Ascending aorta (tissue), 2 donors: Measurements from ENCODE around the gene ITSN2. TPM values are rescaled to one million over a fixed set of nuclear protein-coding genes. Genes with fewer than 3 reads are reported as not detected.
A peak's percentile ranks its signal among the peaks of the same experiment; 100 is the strongest.

ENCODE experiments used
- DNase-seq, 2 donors: peaks; one replicate each; pipeline ENCODE4 v3.0.0-alpha.2; 2019; ENCODE audit warnings: low spot score in 2 of 2
- H3K27ac ChIP-seq, 2 donors: fragments of 200-600 bp; sonication (generic); one replicate each; pipeline ENCODE4 v1.5.1; 2016 to 2017; ENCODE audit warnings: mild to moderate bottlenecking in 1 of 2
- H3K27me3 ChIP-seq: fragments of 200-600 bp; sonication (generic); one replicate; pipeline ENCODE4 v1.5.1; 2017
- H3K36me3 ChIP-seq, 2 donors: fragments of 200-600 bp; sonication (generic); one replicate each; pipeline ENCODE4 v1.5.1; 2016
- H3K4me1 ChIP-seq, 2 donors: fragments of 200-600 bp; sonication (generic); one replicate each; pipeline ENCODE4 v1.5.1; 2016 to 2017; ENCODE audit warnings: mild to moderate bottlenecking in 1 of 2
- H3K4me3 ChIP-seq, 2 donors: fragments of 200-600 bp; sonication (generic); one replicate each; pipeline ENCODE4 v1.5.1; 2016 to 2017; ENCODE audit warnings: mild to moderate bottlenecking in 1 of 2
- H3K9me3 ChIP-seq, 2 donors: fragments of 200-600 bp; sonication (generic); one replicate each; pipeline ENCODE4 v1.5.1; 2016
- intact Hi-C: fragments of 100-400 bp; cut with DNase I; formaldehyde crosslinking; loops from one replicate; pipeline ENCODE4 v1.15.1; 2023
- total RNA-seq: library from RNA; depleted of rRNA; stranded (reverse); fragments of >200 nt; gene quantifications from one replicate; pipeline ENCODE4 v1.1.0, GENCODE V29; 2016
- TF ChIP-seq, protein P1 (sequence below), 3 experiments: fragments of 200-600 bp in 2 of 3; fragments of 450-650 bp in 1 of 3; sonication (generic) in 2 of 3; IDR thresholded peaks; one replicate each; pipeline ENCODE4 v1.5.1; 2016 to 2019; ENCODE audit warnings: antibody characterized with exemption in 3 of 3, mild to moderate bottlenecking in 1 of 3, moderate library complexity in 1 of 3

Gene ITSN2
- total RNA-seq, 1 donor from 2014 or later: 70.0 TPM

DNA sequence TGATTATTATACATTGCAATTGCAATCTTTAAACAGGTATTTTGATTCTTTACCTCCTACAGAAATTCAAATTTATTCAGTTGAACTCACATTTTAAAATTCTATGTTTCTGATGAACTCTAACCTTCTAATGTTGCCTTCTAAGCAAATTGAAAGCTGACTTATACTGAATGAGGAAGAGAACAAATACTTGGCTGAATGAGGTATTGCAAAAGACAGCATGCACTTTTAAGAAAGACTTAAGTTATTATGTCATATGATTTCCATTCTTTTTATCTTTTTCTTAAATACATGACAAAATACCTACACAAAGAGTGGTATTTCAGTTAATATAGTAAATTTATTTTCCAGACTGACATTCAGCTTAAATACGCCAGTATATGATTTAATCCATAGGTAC lies 120.8 kb downstream of the ITSN2 start:
- no peak for DNase-seq
- Histone ChIP-seq H3K9me3 (no peaks in the 10 kb centered on the region), H3K4me1 (no peaks in the 10 kb centered on the region), H3K27me3 (no peaks in the 10 kb centered on the region), H3K4me3 (no peak overlapping the region), H3K27ac (no peak overlapping the region), H3K36me3 (peaks cover 9 to 27% of the 10 kb centered on the region in 2 donors)
- TF ChIP-seq, protein P1, sequence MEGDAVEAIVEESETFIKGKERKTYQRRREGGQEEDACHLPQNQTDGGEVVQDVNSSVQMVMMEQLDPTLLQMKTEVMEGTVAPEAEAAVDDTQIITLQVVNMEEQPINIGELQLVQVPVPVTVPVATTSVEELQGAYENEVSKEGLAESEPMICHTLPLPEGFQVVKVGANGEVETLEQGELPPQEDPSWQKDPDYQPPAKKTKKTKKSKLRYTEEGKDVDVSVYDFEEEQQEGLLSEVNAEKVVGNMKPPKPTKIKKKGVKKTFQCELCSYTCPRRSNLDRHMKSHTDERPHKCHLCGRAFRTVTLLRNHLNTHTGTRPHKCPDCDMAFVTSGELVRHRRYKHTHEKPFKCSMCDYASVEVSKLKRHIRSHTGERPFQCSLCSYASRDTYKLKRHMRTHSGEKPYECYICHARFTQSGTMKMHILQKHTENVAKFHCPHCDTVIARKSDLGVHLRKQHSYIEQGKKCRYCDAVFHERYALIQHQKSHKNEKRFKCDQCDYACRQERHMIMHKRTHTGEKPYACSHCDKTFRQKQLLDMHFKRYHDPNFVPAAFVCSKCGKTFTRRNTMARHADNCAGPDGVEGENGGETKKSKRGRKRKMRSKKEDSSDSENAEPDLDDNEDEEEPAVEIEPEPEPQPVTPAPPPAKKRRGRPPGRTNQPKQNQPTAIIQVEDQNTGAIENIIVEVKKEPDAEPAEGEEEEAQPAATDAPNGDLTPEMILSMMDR (IDR thresholded peaks at IDR 0.05): no peak
- intact Hi-C loops: no loop called here

DNA sequence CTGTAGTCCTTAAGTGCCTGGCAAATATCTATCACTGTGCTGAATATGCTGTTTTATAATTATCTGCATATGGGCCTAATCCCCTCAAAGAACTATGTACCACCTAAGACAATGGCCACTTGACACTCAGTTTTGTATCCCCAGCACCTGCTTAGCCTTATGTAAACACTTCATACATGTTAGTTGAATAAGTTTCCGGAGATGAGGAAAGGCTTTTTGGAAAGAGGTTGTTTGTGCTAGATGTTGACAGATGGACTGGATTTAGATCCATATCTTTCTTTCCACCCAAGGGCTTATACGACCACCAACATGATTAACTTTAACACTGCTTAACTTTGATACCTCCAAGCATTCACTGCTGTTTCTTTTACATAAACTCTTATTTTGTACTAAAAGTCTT lies 122.2 kb downstream of the ITSN2 start:
- TF ChIP-seq, protein P1 (IDR thresholded peaks at IDR 0.05): no peak
- Histone ChIP-seq H3K36me3 (peaks cover under 1 to 14% of the 10 kb centered on the region in 2 donors), H3K9me3 (no peaks in the 10 kb centered on the region), H3K27me3 (no peaks in the 10 kb centered on the region), H3K27ac (no peak overlapping the region), H3K4me1 (no peaks in the 10 kb centered on the region), H3K4me3 (no peak overlapping the region)
- intact Hi-C loops: no loop called here
- no peak for DNase-seq

DNA sequence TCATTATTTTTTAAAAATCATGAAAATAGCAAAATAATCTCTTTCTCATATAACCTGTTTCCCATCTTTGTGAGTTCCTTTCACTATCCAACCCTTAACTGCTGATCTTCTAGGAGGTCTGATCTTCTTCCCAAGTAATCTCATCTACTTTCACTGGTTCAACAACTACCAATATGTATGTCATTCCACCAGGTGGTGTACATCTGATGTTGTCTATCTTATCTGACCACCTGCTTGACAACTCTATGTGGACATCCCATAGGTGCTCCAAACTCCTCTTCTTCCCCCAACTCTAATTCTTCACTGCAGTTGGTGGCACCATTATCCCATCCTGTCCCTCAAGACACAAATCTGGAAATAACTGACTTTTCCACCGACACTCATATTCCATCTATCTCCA lies 123.0 kb downstream of the ITSN2 start:
- TF ChIP-seq, protein P1 (IDR thresholded peaks at IDR 0.05): no peak
- Histone ChIP-seq H3K27me3 (no peaks in the 10 kb centered on the region), H3K9me3 (no peaks in the 10 kb centered on the region), H3K4me1 (no peaks in the 10 kb centered on the region), H3K27ac (no peak overlapping the region), H3K4me3 (no peak overlapping the region), H3K36me3 (peaks cover 0 to 12% of the 10 kb centered on the region in 2 donors)
- intact Hi-C loops: no loop called here
- DNase-seq: no peak

DNA sequence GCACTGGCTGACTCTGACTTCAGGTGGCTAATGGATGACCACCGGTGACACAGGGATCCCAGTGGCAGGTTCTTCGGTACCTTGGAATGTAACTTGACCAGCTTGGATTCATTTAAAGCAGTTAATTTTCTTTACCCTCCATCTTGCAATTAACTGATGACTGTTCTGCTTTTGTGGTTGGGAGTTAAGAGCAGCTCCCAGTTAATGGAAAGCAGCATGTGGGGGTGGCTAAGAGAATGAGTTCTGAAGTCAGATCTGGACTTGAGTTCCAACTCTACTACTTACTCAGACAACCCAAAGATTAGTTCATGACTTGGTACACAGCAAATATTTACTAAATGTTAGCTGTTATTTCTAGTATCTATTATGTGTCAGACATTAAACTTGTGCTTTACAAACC lies 127.0 kb downstream of the ITSN2 start:
- TF ChIP-seq, protein P1 (IDR thresholded peaks at IDR 0.05): no peak
- no peak overlapping the region for H3K27ac ChIP-seq
- peaks cover 0 to 11% of the 10 kb centered on the region in 2 donors for H3K36me3 ChIP-seq
- H3K4me1 ChIP-seq: no peaks in the 10 kb centered on the region
- H3K9me3 ChIP-seq: no peaks in the 10 kb centered on the region
- DNase-seq: no peak
- intact Hi-C loops: no loop called here
- no peak overlapping the region for H3K4me3 ChIP-seq
- no peaks in the 10 kb centered on the region for H3K27me3 ChIP-seq

DNA sequence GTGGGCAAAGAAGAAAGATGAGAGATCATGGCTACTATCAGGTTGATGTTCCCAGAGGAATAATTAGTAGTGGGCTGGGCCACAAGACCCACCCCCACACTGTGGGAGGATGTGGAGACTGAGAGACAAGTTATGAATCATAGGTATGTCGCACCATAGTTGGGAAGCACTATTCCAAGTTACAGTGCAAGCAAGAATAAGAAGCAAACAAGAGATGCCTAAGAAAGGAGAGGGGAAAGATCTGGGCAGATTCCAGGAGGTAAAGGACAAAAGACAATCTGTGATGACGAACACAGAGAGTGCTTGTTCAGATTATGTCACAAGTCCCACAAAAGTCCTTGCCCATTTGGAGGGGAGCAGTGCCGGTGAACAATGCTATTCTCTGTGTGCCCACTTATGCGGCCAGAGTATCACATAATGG lies 128.9 kb downstream of the ITSN2 start:
- no peak for DNase-seq
- Histone ChIP-seq H3K27ac (no peak overlapping the region), H3K27me3 (no peaks in the 10 kb centered on the region), H3K9me3 (no peaks in the 10 kb centered on the region), H3K4me1 (no peaks in the 10 kb centered on the region), H3K36me3 (peaks cover 0 to 11% of the 10 kb centered on the region in 2 donors), H3K4me3 (no peak overlapping the region)
- TF ChIP-seq, protein P1 (IDR thresholded peaks at IDR 0.05): no peak
- intact Hi-C loops: no loop called here

DNA sequence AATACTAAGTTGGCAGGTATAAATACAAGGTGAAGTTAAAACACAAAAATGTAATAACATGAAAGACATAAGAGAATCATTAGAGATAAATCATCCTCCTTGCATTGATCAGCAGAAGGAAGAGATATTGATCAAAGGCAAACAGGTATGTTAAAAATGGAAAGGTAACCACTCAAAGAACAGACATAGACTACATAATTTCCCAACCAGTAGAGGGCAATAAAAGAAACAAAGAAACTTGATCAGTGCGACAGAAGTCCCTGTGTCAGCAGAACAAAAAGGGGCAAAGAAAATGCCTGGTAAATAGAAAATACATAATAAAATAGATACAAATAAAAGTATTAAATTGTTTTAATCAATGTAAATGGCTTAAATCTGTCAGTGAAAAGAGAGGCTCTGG lies 131.9 kb downstream of the ITSN2 start:
- Histone ChIP-seq H3K27ac (no peak overlapping the region), H3K9me3 (no peaks in the 10 kb centered on the region), H3K27me3 (no peaks in the 10 kb centered on the region), H3K4me1 (no peaks in the 10 kb centered on the region), H3K36me3 (peaks cover 0 to 23% of the 10 kb centered on the region in 2 donors), H3K4me3 (no peak overlapping the region)
- intact Hi-C loops: loop anchor here (2.0 kb wide), 1 partner anchor 154 kb away; no protein-coding TSS in a partner anchor
- TF ChIP-seq, protein P1 (IDR thresholded peaks at IDR 0.05): peak in 2 of 3 experiments; percentile 16 to 36
- no peak for DNase-seq
